ENCODE data around the gene KRTAP6-1.

KRTAP6-1 gene

DNA sequence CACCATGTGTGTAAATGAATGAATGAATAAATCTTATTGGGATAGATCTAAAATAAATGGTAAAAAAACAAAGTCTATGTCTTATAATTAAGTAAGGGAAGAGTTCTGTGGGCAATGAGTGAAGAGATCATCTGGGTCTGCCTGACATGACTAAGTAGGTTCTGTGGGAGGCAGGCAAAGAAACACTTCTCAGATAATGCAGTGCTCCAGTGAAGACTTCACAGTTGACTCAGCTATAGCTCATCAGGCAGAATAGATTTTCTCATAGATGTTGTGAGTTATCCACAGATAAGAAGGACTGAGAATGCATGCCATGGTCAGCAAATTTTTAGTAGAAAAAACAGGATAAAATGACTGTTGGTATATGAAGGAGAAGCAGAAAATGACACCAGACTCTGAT is 36.0 kb downstream of the KRTAP6-1 start:
- no peak for DNase-seq (ENCODE audit: low spot score)

- no peak for DNase-seq (ENCODE audit: low spot score)
Observed at GRCh38 chr21:30567617-30568016, 46.1 kb downstream of the KRTAP6-1 start.

DNA sequence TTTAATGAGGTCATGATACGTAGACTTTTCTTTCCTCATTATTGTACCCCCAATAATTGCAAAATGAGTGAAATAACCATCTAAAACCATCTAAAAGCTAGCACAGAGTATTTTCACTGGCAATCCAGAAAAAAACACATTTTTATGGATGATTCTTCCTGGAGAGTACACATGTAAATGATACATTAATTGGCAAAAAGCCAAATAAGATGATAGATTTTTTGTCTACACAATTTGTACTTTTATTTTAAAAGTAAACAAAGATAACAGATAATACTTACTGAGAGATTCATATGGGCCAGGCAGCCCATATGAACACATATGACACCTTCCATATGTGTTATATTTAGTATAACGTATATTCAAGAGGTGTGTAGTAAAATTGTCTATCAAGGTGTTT is 50.1 kb downstream of the KRTAP6-1 start:
- no peak for DNase-seq (ENCODE audit: low spot score)

All from hematopoietic multipotent progenitor cell treated with erythropoietin and hydrocortisone succinate and interleukin-3 and kit ligand, for 15 days (in vitro differentiated cells).